HEK293 (cell line): ENCODE measurements around the gene LAMTOR4.

ENCODE experiments used
- BCL11A ChIP-seq: fragments of 450-650 bp; formaldehyde crosslinking; IDR thresholded peaks from 2 replicates; pipeline ENCODE4 v1.5.1; 2016; ENCODE audit warnings: low read depth, missing biosample characterization, missing genetic modification characterization
- GLI2 ChIP-seq: fragments of 450-650 bp; formaldehyde crosslinking; IDR thresholded peaks from 2 replicates; pipeline ENCODE4; 2017; ENCODE audit warnings: missing biosample characterization, missing genetic modification characterization, low read depth, borderline replicate concordance
- HOXD13 ChIP-seq: sonication (generic); formaldehyde crosslinking; IDR thresholded peaks from 2 replicates; pipeline ENCODE4 v1.8.0; 2022; ENCODE audit warnings: missing genetic modification reagents, borderline replicate concordance
- KLF8 ChIP-seq: fragments of 450-650 bp; formaldehyde crosslinking; IDR thresholded peaks from 2 replicates; pipeline ENCODE4 v1.5.1; 2016; ENCODE audit warnings: missing biosample characterization, missing genetic modification characterization
- MYNN ChIP-seq: fragments of 450-650 bp; formaldehyde crosslinking; IDR thresholded peaks from 2 replicates; pipeline ENCODE4 v1.5.1; 2016; ENCODE audit warnings: missing biosample characterization, missing genetic modification characterization, borderline replicate concordance
- OSR2 ChIP-seq: fragments of 450-650 bp; formaldehyde crosslinking; IDR thresholded peaks from 2 replicates; pipeline ENCODE4 v1.5.1; 2016; ENCODE audit warnings: missing biosample characterization, missing genetic modification characterization
- TCF7L2 ChIP-seq: IDR thresholded peaks from 2 replicates; pipeline ENCODE4 v1.6.1; 2011; ENCODE audit warnings: low read depth, mild to moderate bottlenecking, inconsistent platforms, low read length, moderate library complexity, borderline replicate concordance
- ZFP41 ChIP-seq: fragments of 450-650 bp; formaldehyde crosslinking; IDR thresholded peaks from 2 replicates; pipeline ENCODE4 v1.5.1; 2016; ENCODE audit warnings: missing biosample characterization, missing genetic modification characterization, borderline replicate concordance
- ZNF175 ChIP-seq: fragments of 450-650 bp; formaldehyde crosslinking; IDR thresholded peaks from 2 replicates; pipeline ENCODE4 v1.5.1; 2016; ENCODE audit warnings: missing biosample characterization, missing genetic modification characterization
- ZNF214 ChIP-seq: fragments of 450-650 bp; formaldehyde crosslinking; IDR thresholded peaks from 2 replicates; pipeline ENCODE4 v1.5.1; 2017; ENCODE audit warnings: missing biosample characterization, mild to moderate bottlenecking, missing genetic modification characterization, borderline replicate concordance
- ZNF24 ChIP-seq: fragments of 450-650 bp; formaldehyde crosslinking; IDR thresholded peaks from 2 replicates; pipeline ENCODE4 v1.5.1; 2016; ENCODE audit warnings: missing biosample characterization, missing genetic modification characterization
- ZNF266 ChIP-seq: fragments of 450-650 bp; formaldehyde crosslinking; IDR thresholded peaks from 2 replicates; pipeline ENCODE4 v1.5.1; 2016; ENCODE audit warnings: missing biosample characterization, missing genetic modification characterization, low read depth
- ZNF366 ChIP-seq: fragments of 450-650 bp; formaldehyde crosslinking; conservative IDR thresholded peaks from 2 replicates; pipeline ENCODE4 v1.5.1; 2016; ENCODE audit warnings: missing biosample characterization, missing genetic modification characterization
- ZNF37A ChIP-seq: fragments of 450-650 bp; IDR thresholded peaks from 2 replicates; pipeline ENCODE4 v1.5.1; 2018; ENCODE audit warnings: missing biosample characterization, missing genetic modification characterization
- ZNF423 ChIP-seq: fragments of 450-650 bp; formaldehyde crosslinking; IDR thresholded peaks from 2 replicates; pipeline ENCODE4 v1.5.1; 2016; ENCODE audit warnings: missing biosample characterization, missing genetic modification characterization
- ZNF544 ChIP-seq: fragments of 450-650 bp; formaldehyde crosslinking; IDR thresholded peaks from 2 replicates; pipeline ENCODE4 v1.5.0; 2017; ENCODE audit warnings: missing biosample characterization, missing genetic modification characterization
- ZNF548 ChIP-seq: fragments of 450-650 bp; formaldehyde crosslinking; IDR thresholded peaks from 2 replicates; pipeline ENCODE4 v1.5.1; 2016; ENCODE audit warnings: missing biosample characterization, missing genetic modification characterization
- ZNF558 ChIP-seq: fragments of 450-650 bp; formaldehyde crosslinking; IDR thresholded peaks from 2 replicates; pipeline ENCODE4 v1.5.1; 2016; ENCODE audit warnings: missing biosample characterization, missing genetic modification characterization
- ZNF561 ChIP-seq: fragments of 450-650 bp; IDR thresholded peaks from 2 replicates; pipeline ENCODE4 v1.5.1; 2018; ENCODE audit warnings: missing biosample characterization, missing genetic modification characterization, borderline replicate concordance
- ZNF585B ChIP-seq: fragments of 450-650 bp; formaldehyde crosslinking; IDR thresholded peaks from 2 replicates; pipeline ENCODE4 v1.5.1; 2016; ENCODE audit warnings: missing biosample characterization, missing genetic modification characterization
- ZNF596 ChIP-seq: fragments of 450-650 bp; IDR thresholded peaks from 2 replicates; pipeline ENCODE4 v1.5.0; 2018; ENCODE audit warnings: missing biosample characterization, mild to moderate bottlenecking, missing genetic modification characterization, moderate library complexity
- ZNF600 ChIP-seq: fragments of 450-650 bp; formaldehyde crosslinking; IDR thresholded peaks from 2 replicates; pipeline ENCODE4 v1.5.1; 2016; ENCODE audit warnings: missing biosample characterization, missing genetic modification characterization
- ZNF621 ChIP-seq: fragments of 450-650 bp; formaldehyde crosslinking; IDR thresholded peaks from 2 replicates; pipeline ENCODE4 v1.5.1; 2017; ENCODE audit warnings: missing biosample characterization, missing genetic modification characterization
- ZNF629 ChIP-seq: fragments of 450-650 bp; formaldehyde crosslinking; IDR thresholded peaks from 2 replicates; pipeline ENCODE4 v1.5.1; 2017; ENCODE audit warnings: missing biosample characterization, missing genetic modification characterization
- ZNF654 ChIP-seq: fragments of 450-650 bp; formaldehyde crosslinking; IDR thresholded peaks from 2 replicates; pipeline ENCODE4 v1.5.1; 2016; ENCODE audit warnings: low read depth, missing biosample characterization, missing genetic modification characterization
- ZNF701 ChIP-seq: fragments of 450-650 bp; formaldehyde crosslinking; IDR thresholded peaks from 2 replicates; pipeline ENCODE4 v1.5.1; 2016; ENCODE audit warnings: missing biosample characterization, missing genetic modification characterization
- ZNF792 ChIP-seq: fragments of 450-650 bp; formaldehyde crosslinking; IDR thresholded peaks from 2 replicates; pipeline ENCODE4 v1.5.1; 2016; ENCODE audit warnings: missing biosample characterization, missing genetic modification characterization
- TF ChIP-seq, protein P1 (sequence below): sonication (generic); formaldehyde crosslinking; IDR thresholded peaks from 2 replicates; pipeline ENCODE4 v1.8.1; 2022; ENCODE audit warnings: mild to moderate bottlenecking, moderate library complexity, missing genetic modification reagents
- TF ChIP-seq, protein P2 (sequence below): fragments of 450-650 bp; formaldehyde crosslinking; IDR thresholded peaks from 2 replicates; pipeline ENCODE4 v1.5.0; 2017; ENCODE audit warnings: missing biosample characterization, missing genetic modification characterization, borderline replicate concordance
- TF ChIP-seq, protein P3 (sequence below): fragments of 450-650 bp; formaldehyde crosslinking; IDR thresholded peaks from 2 replicates; pipeline ENCODE4 v1.5.1; 2016; ENCODE audit warnings: missing biosample characterization, missing genetic modification characterization
- TF ChIP-seq, protein P4 (sequence below): fragments of 450-650 bp; formaldehyde crosslinking; IDR thresholded peaks from 2 replicates; pipeline ENCODE4 v1.5.1; 2017; ENCODE audit warnings: missing biosample characterization, missing genetic modification characterization
- TF ChIP-seq, protein P5 (sequence below): fragments of 450-650 bp; IDR thresholded peaks from 2 replicates; pipeline ENCODE4 v1.5.1; 2018; ENCODE audit warnings: missing biosample characterization, mild to moderate bottlenecking, missing genetic modification characterization

LAMTOR4 gene

DNA sequence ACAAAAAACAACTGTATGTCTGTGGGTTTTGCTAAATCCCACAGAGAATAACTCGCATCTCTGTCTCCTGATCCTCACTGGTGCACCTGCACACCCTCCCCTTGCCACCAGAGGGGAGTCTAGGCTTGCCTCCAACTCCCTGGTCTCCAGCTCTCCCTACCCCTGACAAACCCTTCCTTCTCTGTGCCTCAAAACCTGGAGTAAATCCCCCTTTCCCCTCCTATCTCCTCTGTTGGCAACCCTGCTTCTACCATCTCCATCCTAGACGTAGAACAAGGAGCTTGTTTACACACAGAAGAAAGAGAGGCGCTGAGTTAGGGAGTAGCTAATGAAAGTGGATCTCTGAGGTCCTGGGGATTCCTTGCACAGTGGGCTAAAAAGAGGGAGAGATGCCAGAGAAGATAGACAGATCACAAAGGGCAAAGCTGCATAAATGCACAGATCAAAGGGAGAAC is 16.0 kb upstream of the LAMTOR4 start (continued):
- TF ChIP-seq HOXD13 (CRISPR knock-in tag) (no peak), ZNF600 (tag by site-specific recombination) (no peak), ZNF621 (tag by site-specific recombination) (no peak), GLI2 (tag by site-specific recombination) (no peak), ZNF561 (tag by site-specific recombination) (no peak), MYNN (tag by site-specific recombination) (no peak), ZNF654 (tag by site-specific recombination) (peak; percentile 99), ZNF596 (tag by site-specific recombination) (no peak), TCF7L2 (no peak), ZNF548 (tag by site-specific recombination) (no peak), ZNF266 (no peak), ZNF423 (tag by site-specific recombination) (no peak), ZNF629 (no peak), ZNF544 (tag by site-specific recombination) (no peak), ZNF37A (no peak), KLF8 (tag by site-specific recombination) (0 out of 2 replicates have a peak, but pooled peaks have one; percentile 41), ZNF214 (no peak), ZFP41 (tag by site-specific recombination) (no peak), ZNF558 (no peak), BCL11A (tag by site-specific recombination) (0 out of 2 replicates have a peak, but pooled peaks have one; percentile 5), ZNF24 (tag by site-specific recombination) (no peak), ZNF175 (no peak), OSR2 (tag by site-specific recombination) (no peak), ZNF701 (tag by site-specific recombination) (no peak), ZNF366 (tag by site-specific recombination) (peak; percentile 83), ZNF585B (tag by site-specific recombination) (no peak), ZNF792 (tag by site-specific recombination) (no peak)
- TF ChIP-seq, protein P1, sequence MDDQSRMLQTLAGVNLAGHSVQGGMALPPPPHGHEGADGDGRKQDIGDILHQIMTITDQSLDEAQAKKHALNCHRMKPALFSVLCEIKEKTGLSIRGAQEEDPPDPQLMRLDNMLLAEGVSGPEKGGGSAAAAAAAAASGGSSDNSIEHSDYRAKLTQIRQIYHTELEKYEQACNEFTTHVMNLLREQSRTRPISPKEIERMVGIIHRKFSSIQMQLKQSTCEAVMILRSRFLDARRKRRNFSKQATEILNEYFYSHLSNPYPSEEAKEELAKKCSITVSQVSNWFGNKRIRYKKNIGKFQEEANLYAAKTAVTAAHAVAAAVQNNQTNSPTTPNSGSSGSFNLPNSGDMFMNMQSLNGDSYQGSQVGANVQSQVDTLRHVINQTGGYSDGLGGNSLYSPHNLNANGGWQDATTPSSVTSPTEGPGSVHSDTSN: no peak
- TF ChIP-seq, protein P2, sequence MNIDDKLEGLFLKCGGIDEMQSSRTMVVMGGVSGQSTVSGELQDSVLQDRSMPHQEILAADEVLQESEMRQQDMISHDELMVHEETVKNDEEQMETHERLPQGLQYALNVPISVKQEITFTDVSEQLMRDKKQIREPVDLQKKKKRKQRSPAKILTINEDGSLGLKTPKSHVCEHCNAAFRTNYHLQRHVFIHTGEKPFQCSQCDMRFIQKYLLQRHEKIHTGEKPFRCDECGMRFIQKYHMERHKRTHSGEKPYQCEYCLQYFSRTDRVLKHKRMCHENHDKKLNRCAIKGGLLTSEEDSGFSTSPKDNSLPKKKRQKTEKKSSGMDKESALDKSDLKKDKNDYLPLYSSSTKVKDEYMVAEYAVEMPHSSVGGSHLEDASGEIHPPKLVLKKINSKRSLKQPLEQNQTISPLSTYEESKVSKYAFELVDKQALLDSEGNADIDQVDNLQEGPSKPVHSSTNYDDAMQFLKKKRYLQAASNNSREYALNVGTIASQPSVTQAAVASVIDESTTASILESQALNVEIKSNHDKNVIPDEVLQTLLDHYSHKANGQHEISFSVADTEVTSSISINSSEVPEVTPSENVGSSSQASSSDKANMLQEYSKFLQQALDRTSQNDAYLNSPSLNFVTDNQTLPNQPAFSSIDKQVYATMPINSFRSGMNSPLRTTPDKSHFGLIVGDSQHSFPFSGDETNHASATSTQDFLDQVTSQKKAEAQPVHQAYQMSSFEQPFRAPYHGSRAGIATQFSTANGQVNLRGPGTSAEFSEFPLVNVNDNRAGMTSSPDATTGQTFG: no peak
- TF ChIP-seq, protein P3, sequence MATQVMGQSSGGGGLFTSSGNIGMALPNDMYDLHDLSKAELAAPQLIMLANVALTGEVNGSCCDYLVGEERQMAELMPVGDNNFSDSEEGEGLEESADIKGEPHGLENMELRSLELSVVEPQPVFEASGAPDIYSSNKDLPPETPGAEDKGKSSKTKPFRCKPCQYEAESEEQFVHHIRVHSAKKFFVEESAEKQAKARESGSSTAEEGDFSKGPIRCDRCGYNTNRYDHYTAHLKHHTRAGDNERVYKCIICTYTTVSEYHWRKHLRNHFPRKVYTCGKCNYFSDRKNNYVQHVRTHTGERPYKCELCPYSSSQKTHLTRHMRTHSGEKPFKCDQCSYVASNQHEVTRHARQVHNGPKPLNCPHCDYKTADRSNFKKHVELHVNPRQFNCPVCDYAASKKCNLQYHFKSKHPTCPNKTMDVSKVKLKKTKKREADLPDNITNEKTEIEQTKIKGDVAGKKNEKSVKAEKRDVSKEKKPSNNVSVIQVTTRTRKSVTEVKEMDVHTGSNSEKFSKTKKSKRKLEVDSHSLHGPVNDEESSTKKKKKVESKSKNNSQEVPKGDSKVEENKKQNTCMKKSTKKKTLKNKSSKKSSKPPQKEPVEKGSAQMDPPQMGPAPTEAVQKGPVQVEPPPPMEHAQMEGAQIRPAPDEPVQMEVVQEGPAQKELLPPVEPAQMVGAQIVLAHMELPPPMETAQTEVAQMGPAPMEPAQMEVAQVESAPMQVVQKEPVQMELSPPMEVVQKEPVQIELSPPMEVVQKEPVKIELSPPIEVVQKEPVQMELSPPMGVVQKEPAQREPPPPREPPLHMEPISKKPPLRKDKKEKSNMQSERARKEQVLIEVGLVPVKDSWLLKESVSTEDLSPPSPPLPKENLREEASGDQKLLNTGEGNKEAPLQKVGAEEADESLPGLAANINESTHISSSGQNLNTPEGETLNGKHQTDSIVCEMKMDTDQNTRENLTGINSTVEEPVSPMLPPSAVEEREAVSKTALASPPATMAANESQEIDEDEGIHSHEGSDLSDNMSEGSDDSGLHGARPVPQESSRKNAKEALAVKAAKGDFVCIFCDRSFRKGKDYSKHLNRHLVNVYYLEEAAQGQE (tag by site-specific recombination): no peak
- TF ChIP-seq, protein P4, sequence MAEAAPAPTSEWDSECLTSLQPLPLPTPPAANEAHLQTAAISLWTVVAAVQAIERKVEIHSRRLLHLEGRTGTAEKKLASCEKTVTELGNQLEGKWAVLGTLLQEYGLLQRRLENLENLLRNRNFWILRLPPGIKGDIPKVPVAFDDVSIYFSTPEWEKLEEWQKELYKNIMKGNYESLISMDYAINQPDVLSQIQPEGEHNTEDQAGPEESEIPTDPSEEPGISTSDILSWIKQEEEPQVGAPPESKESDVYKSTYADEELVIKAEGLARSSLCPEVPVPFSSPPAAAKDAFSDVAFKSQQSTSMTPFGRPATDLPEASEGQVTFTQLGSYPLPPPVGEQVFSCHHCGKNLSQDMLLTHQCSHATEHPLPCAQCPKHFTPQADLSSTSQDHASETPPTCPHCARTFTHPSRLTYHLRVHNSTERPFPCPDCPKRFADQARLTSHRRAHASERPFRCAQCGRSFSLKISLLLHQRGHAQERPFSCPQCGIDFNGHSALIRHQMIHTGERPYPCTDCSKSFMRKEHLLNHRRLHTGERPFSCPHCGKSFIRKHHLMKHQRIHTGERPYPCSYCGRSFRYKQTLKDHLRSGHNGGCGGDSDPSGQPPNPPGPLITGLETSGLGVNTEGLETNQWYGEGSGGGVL (tag by site-specific recombination): no peak
- TF ChIP-seq, protein P5, sequence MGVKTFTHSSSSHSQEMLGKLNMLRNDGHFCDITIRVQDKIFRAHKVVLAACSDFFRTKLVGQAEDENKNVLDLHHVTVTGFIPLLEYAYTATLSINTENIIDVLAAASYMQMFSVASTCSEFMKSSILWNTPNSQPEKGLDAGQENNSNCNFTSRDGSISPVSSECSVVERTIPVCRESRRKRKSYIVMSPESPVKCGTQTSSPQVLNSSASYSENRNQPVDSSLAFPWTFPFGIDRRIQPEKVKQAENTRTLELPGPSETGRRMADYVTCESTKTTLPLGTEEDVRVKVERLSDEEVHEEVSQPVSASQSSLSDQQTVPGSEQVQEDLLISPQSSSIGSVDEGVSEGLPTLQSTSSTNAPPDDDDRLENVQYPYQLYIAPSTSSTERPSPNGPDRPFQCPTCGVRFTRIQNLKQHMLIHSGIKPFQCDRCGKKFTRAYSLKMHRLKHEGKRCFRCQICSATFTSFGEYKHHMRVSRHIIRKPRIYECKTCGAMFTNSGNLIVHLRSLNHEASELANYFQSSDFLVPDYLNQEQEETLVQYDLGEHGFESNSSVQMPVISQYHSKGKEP: no peak
